AG09309 (cell line): ENCODE results near the gene HRH2.

Experiments
- DNase-seq: peaks from one replicate; pipeline ENCODE4 v3.0.0-alpha.2; 2010; ENCODE audit warnings: low read depth
- H3K4me3 ChIP-seq: 2 replicates; pipeline ENCODE4 v1.5.1; 2011; ENCODE audit warnings: mild to moderate bottlenecking, low read depth, low read length, moderate library complexity; ENCODE audit not compliant: control insufficient read depth
- TF ChIP-seq, protein P1 (sequence below): IDR thresholded peaks from 2 replicates; pipeline ENCODE4 v1.5.1; 2011; ENCODE audit warnings: mild to moderate bottlenecking, low read depth, low read length, inconsistent platforms; ENCODE audit not compliant: insufficient read depth, control insufficient read depth; ENCODE audit errors: missing control alignments

The HRH2 gene

DNA sequence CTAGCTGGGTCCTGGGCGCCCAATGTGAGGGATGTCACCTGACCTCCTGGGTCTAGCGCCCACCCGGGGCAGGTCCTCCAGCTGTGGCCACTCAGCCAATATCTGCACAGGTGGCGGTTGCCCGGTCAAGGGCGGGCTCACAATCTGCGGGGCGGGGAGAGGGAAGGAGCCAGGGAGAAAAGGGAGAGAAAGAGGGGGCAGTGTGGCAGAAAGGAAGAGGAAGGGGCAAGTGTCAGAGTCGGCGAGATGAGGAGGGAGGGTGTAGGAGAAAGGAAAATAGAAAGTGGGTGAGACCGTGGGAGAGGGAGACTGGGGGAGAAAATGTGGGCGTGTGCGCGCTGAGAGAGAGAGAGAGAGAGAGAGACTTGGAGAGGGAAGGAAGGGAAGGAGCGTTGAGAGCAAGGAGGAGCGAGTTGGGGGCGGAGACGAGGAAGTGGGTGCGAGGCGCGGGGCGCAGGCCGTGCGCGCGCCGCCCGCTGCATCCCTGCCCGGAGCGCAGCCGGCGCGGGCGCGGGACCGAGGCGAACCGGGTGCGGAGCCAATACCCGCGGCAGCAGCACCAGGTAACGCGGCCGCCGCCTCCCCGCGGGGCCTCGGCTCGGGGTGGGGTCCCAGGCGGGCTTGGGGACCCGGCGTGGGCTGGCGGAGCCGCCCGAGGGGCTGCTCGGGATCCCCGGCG, at the start of gene HRH2:
TSS of gene HRH2 (plus strand) at position 479 of the 679 bp plus-strand sequence. CDS start 25,163 bp downstream, outside the sequence.
- DNase-seq = no peak
- H3K4me3 ChIP-seq = peak within 1 kb of the TSS; percentile 50
- TF ChIP-seq, protein P1, sequence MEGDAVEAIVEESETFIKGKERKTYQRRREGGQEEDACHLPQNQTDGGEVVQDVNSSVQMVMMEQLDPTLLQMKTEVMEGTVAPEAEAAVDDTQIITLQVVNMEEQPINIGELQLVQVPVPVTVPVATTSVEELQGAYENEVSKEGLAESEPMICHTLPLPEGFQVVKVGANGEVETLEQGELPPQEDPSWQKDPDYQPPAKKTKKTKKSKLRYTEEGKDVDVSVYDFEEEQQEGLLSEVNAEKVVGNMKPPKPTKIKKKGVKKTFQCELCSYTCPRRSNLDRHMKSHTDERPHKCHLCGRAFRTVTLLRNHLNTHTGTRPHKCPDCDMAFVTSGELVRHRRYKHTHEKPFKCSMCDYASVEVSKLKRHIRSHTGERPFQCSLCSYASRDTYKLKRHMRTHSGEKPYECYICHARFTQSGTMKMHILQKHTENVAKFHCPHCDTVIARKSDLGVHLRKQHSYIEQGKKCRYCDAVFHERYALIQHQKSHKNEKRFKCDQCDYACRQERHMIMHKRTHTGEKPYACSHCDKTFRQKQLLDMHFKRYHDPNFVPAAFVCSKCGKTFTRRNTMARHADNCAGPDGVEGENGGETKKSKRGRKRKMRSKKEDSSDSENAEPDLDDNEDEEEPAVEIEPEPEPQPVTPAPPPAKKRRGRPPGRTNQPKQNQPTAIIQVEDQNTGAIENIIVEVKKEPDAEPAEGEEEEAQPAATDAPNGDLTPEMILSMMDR = no peak

DNA sequence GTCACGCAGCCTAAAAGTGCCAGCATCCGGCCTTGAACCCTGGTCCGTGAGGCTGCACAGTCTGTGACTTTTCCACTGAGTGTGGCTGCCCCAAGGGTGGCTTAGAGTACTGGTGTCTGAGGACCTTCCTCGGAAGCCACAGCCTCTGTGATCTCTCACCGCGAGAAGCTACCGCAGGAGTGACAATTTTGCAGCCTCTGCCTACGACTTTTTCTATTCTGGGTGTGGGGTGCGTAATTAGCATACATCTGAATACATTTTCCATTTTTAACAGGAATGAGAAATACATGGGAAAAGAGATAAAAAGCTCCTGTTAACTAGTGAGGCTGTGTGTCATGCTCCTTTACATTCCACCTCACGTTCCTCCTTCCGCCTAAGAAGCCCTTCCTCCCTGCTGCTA, 48.3 kb upstream of the HRH2 start:
- DNase-seq = no peak
- TF ChIP-seq, protein P1 = no peak
- H3K4me3 ChIP-seq = no peak overlapping the region

DNA sequence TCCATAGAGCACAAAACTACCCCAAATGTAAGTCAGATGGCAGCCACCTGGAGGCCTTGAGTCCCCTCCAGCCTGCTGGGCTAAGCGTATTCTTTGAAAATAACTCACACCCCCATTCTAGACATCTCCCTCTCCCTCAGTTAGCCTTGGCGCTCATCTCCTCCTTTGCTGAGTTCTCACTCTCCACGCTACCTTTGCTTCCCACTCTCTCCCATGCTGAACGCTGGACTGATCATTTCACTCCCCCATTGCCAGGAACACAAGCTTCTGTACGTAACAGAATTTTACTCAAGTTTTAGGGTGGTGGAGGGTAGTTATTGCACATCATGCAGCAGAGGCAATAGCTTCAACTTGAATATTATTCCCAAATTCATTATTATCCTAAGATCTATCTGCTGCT, 47.5 kb upstream of the HRH2 start:
- no peak overlapping the region for H3K4me3 ChIP-seq
- no peak for DNase-seq
- TF ChIP-seq, protein P1 = no peak

GRCh38 chr5:175610898-175611297, 47.0 kb upstream of the HRH2 start:
- TF ChIP-seq, protein P1 = no peak
- no peak overlapping the region for H3K4me3 ChIP-seq
- DNase-seq = no peak

- no peak overlapping the region for H3K4me3 ChIP-seq
- TF ChIP-seq, protein P1 = no peak
- DNase-seq = no peak
Measured at GRCh38 chr5:175614223-175614815, 43.6 kb upstream of the HRH2 start.

- no peak overlapping the region for H3K4me3 ChIP-seq
- TF ChIP-seq, protein P1 = no peak
- no peak for DNase-seq
Measured at GRCh38 chr5:175614861-175615260, 43.0 kb upstream of the HRH2 start.
